GM21447 (cell line): ENCODE measurements around the gene USP17L5.
"Not testable (repeated sequence)": the region's sequence is repeated elsewhere in the genome, so short reads cannot be mapped to it uniquely, and the experiment has no call there.

ENCODE experiments used
- ATAC-seq: cut with Tn5 transposase; IDR thresholded peaks from one replicate; pipeline ENCODE4 v1.9.1; 2021; ENCODE audit not compliant: unreplicated experiment

Gene USP17L5, protein sequence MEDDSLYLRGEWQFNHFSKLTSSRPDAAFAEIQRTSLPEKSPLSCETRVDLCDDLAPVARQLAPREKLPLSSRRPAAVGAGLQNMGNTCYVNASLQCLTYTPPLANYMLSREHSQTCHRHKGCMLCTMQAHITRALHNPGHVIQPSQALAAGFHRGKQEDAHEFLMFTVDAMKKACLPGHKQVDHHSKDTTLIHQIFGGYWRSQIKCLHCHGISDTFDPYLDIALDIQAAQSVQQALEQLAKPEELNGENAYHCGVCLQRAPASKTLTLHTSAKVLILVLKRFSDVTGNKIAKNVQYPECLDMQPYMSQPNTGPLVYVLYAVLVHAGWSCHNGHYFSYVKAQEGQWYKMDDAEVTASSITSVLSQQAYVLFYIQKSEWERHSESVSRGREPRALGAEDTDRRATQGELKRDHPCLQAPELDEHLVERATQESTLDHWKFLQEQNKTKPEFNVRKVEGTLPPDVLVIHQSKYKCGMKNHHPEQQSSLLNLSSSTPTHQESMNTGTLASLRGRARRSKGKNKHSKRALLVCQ

GRCh38 chr4:9339103-9339502 lies at the start of gene USP17L5:
Gene USP17L5, plus strand, starts transcription at chr4:9339403. Its CDS starts 0 bp downstream, at chr4:9339403.
- ATAC-seq = not testable (repeated sequence)

GRCh38 chr4:9324191-9324590 lies 15.0 kb upstream of the USP17L5 start:
- not testable (repeated sequence) for ATAC-seq

- ATAC-seq = not testable (repeated sequence)
These were observed 14.3 kb upstream of the USP17L5 start, which contains the start of gene USP17L24 for GRCh38 chr4:9324865-9325264. Gene USP17L24, plus strand, starts transcription at chr4:9325165. Its CDS starts 0 bp downstream, at chr4:9325165.

- ATAC-seq = not testable (repeated sequence)
These were observed 9.6 kb upstream of the USP17L5 start, which contains the start of gene USP17L25 for GRCh38 chr4:9329611-9330010. Gene USP17L25, plus strand, starts transcription at chr4:9329911. Its CDS starts 0 bp downstream, at chr4:9329911.

GRCh38 chr4:9334358-9334757 lies 4.8 kb upstream of the USP17L5 start, which contains the start of gene USP17L26:
Gene USP17L26, plus strand, starts transcription at chr4:9334658. Its CDS starts 0 bp downstream, at chr4:9334658.
- ATAC-seq = not testable (repeated sequence)

DNA sequence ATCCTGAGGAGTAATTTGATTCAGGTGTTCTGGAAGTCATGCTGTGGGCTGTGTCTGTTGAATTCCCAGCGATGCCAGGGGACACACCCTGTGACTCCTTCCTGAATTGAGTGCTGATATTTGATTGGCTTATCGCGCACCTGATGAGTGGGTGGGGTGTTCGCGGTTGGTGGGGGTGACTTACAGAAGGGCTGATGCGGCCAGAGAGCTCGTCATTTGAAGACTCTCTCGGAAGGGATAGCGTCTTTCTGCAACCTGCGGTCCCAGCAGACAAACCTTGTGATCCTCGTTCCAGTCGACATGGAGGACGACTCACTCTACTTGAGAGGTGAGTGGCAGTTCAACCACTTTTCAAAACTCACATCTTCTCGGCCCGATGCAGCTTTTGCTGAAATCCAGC lies 4.6 kb downstream of the USP17L5 start, which contains the start of gene USP17L27:
TSS of gene USP17L27 (plus strand) at position 301 of the 400 bp plus-strand sequence. CDS start at position 301, 0 bp downstream.
- ATAC-seq = not testable (repeated sequence)

GRCh38 chr4:9348593-9348992 lies 9.4 kb downstream of the USP17L5 start, which contains the start of gene USP17L28:
Gene USP17L28, plus strand, starts transcription at chr4:9348893. Its CDS starts 0 bp downstream, at chr4:9348893.
- ATAC-seq = not testable (repeated sequence)

DNA sequence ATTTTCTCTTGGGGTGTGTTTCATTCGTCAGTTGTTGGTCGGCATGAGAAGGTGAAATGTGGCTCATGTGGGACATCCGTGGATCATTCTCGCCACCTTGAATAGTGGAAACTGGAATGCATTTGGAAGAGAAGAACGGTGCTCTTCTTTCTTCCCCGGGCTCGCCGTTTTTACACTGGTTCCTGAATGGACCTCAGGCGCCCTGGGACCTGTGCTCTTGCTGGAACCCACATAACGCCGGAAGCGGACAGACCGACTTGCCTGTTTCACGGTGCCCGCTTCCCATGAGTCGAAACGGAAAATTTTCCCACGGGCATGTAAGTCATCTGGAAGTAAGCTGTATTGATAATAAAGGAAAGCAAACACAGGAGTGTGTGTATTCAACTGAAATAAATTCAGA lies 11.7 kb downstream of the USP17L5 start:
- ATAC-seq = not testable (repeated sequence)

DNA sequence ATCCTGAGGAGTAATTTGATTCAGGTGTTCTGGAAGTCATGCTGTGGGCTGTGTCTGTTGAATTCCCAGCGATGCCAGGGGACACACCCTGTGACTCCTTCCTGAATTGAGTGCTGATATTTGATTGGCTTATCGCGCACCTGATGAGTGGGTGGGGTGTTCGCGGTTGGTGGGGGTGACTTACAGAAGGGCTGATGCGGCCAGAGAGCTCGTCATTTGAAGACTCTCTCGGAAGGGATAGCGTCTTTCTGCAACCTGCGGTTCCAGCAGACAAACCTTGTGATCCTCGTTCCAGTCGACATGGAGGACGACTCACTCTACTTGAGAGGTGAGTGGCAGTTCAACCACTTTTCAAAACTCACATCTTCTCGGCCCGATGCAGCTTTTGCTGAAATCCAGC lies 14.1 kb downstream of the USP17L5 start, which contains the start of gene USP17L29:
TSS of gene USP17L29 (plus strand) at position 301 of the 400 bp plus-strand sequence. CDS start at position 301, 0 bp downstream.
- ATAC-seq = not testable (repeated sequence)

DNA sequence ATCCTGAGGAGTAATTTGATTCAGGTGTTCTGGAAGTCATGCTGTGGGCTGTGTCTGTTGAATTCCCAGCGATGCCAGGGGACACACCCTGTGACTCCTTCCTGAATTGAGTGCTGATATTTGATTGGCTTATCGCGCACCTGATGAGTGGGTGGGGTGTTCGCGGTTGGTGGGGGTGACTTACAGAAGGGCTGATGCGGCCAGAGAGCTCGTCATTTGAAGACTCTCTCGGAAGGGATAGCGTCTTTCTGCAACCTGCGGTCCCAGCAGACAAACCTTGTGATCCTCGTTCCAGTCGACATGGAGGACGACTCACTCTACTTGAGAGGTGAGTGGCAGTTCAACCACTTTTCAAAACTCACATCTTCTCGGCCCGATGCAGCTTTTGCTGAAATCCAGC lies 23.6 kb downstream of the USP17L5 start, which contains the start of gene USP17L30:
TSS of gene USP17L30 (plus strand) at position 301 of the 400 bp plus-strand sequence. CDS start at position 301, 0 bp downstream.
- ATAC-seq = not testable (repeated sequence)

GRCh38 chr4:9379881-9380280 lies 40.7 kb downstream of the USP17L5 start:
- not testable (repeated sequence) for ATAC-seq

GRCh38 chr4:9381012-9381534 lies 41.9 kb downstream of the USP17L5 start:
- not testable (repeated sequence) for ATAC-seq

- ATAC-seq = no peak
These were observed 44.9 kb downstream of the USP17L5 start for GRCh38 chr4:9384126-9384525.

DNA sequence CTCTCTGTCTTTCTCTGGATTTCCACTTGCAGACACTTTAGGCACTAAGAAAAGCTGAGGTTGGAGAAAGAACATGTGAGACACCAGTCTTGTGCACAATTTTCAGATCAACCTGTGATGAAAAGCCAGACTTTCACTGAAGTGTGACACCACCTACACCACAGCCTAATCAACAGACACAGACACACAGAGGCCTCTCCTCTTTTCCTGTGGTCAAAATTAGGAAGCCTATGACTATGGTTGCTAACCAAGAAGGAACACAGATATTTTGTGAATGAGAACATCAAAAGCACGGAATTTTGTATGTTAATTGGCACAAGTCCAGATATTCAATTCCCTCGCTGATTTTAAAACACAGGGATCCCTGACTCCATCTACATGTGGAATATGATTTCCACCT lies 49.8 kb downstream of the USP17L5 start:
- ATAC-seq = not testable (repeated sequence)
